Activated CD4-positive, alpha-beta T cell treated with anti-CD3 and anti-CD28 coated beads, Interleukin-2, amount 50 U/mL, for 24 hours (primary cell): ENCODE measurements around the gene COX6A2.

Experiments
- DNase-seq, 2 donors: peaks; one replicate each; pipeline ENCODE4 v3.0.0-alpha.2; 2020; ENCODE audit warnings: low read depth in 1 of 2, low spot score in 1 of 2

COX6A2 gene

GRCh38 chr16:31428279-31428597, at the start of gene COX6A2:
Gene COX6A2 (minus strand): TSS chr16:31428360. CDS start chr16:31428325, 35 bp downstream.
- DNase-seq: no peak

- DNase-seq: no peak
Measured at GRCh38 chr16:31477220-31478216, 49.4 kb upstream of the COX6A2 start.

- DNase-seq: peak; percentile 71 to 80
Measured at GRCh38 chr16:31476303-31477219, 48.4 kb upstream of the COX6A2 start.

GRCh38 chr16:31475946-31476302, 47.8 kb upstream of the COX6A2 start:
- DNase-seq: no peak

GRCh38 chr16:31474773-31475738, 46.9 kb upstream of the COX6A2 start:
- DNase-seq: no peak

- no peak for DNase-seq
Measured at GRCh38 chr16:31474173-31474714, 46.1 kb upstream of the COX6A2 start.

- no peak for DNase-seq
Measured at GRCh38 chr16:31473264-31473984, 45.3 kb upstream of the COX6A2 start.

GRCh38 chr16:31472709-31473203, 44.6 kb upstream of the COX6A2 start:
- DNase-seq: no peak

- DNase-seq: no peak
Measured at GRCh38 chr16:31471875-31472708, 43.9 kb upstream of the COX6A2 start, which contains the start of gene TGFB1I1. Gene TGFB1I1 (plus strand): TSS chr16:31472152. CDS start chr16:31472189, 37 bp downstream.

- no peak for DNase-seq
Measured at GRCh38 chr16:31471241-31471874, 43.2 kb upstream of the COX6A2 start.

- DNase-seq: no peak
Measured at GRCh38 chr16:31470615-31471014, 42.5 kb upstream of the COX6A2 start.

- DNase-seq: no peak
Measured at GRCh38 chr16:31467858-31468257, 39.7 kb upstream of the COX6A2 start.

GRCh38 chr16:31467151-31467773, 39.1 kb upstream of the COX6A2 start:
- no peak for DNase-seq

GRCh38 chr16:31466381-31466841, 38.3 kb upstream of the COX6A2 start:
- DNase-seq: no peak

GRCh38 chr16:31465788-31466370, 37.7 kb upstream of the COX6A2 start:
- no peak for DNase-seq

GRCh38 chr16:31464781-31465260, 36.7 kb upstream of the COX6A2 start:
- no peak for DNase-seq

- DNase-seq: no peak
Measured at GRCh38 chr16:31464348-31464769, 36.2 kb upstream of the COX6A2 start.
